Liver (tissue), 9 donors: ENCODE measurements around the gene LRRC26. TPM values are rescaled to one million over a fixed set of nuclear protein-coding genes. Genes with fewer than 3 reads are reported as not detected.

Experiments
- DNase-seq: peaks from one replicate; pipeline ENCODE4 v3.0.0-alpha.2; 2017; ENCODE audit warnings: low spot score
- H3K27ac ChIP-seq, 2 donors: one replicate each; pipeline ENCODE4 v1.7.0; 2013; ENCODE audit warnings: inconsistent platforms in 2 of 2, low read length in 2 of 2, control low read depth in 1 of 2, low read depth in 1 of 2, mild to moderate bottlenecking in 1 of 2
- H3K27me3 ChIP-seq, 4 donors: one replicate each; pipeline versions ENCODE4 v1.6.1 to v1.7.0; 2013; ENCODE audit warnings: low read length in 3 of 4, inconsistent platforms in 1 of 4, mild to moderate bottlenecking in 1 of 4, moderate library complexity in 1 of 4; ENCODE audit not compliant: control insufficient read depth in 4 of 4, insufficient read depth in 4 of 4
- H3K36me3 ChIP-seq, 4 donors: one replicate each; pipeline versions ENCODE4 v1.6.1 to v1.7.0; 2013; ENCODE audit warnings: low read length in 3 of 4, mild to moderate bottlenecking in 3 of 4, low read depth in 1 of 4, moderate library complexity in 1 of 4; ENCODE audit not compliant: control insufficient read depth in 4 of 4, insufficient read depth in 3 of 4
- H3K4me1 ChIP-seq, 4 donors: one replicate each; pipeline versions ENCODE4 v1.6.1 to v1.7.0; 2013; ENCODE audit warnings: low read length in 3 of 4, mild to moderate bottlenecking in 3 of 4, moderate library complexity in 1 of 4; ENCODE audit not compliant: control insufficient read depth in 4 of 4, insufficient read depth in 4 of 4
- H3K4me3 ChIP-seq, 3 donors: one replicate each; pipeline versions ENCODE4 v1.6.1 to v1.7.0; 2013; ENCODE audit warnings: low read length in 3 of 3, control low read depth in 1 of 3, low read depth in 1 of 3, mild to moderate bottlenecking in 1 of 3
- H3K9ac ChIP-seq, 2 donors: one replicate each; pipeline ENCODE4 v1.7.0; 2013; ENCODE audit warnings: low read length in 2 of 2, mild to moderate bottlenecking in 2 of 2, moderate library complexity in 2 of 2, control low read depth in 1 of 2, low read depth in 1 of 2
- H3K9me3 ChIP-seq, 4 donors: one replicate each; pipeline versions ENCODE4 v1.6.1 to v1.7.0; 2013; ENCODE audit warnings: low read length in 3 of 4; ENCODE audit not compliant: control insufficient read depth in 4 of 4
- EGR1 ChIP-seq, 2 donors: IDR thresholded peaks; 2 replicates each; pipeline ENCODE4 v1.6.1; 2016 to 2018; ENCODE audit warnings: antibody characterized with exemption in 2 of 2, low read depth in 2 of 2
- FOXA2 ChIP-seq: IDR thresholded peaks from 2 replicates; pipeline ENCODE4 v1.6.1; 2016; ENCODE audit warnings: antibody characterized with exemption
- GABPA ChIP-seq, 2 donors: IDR thresholded peaks in 1 of 2; conservative IDR thresholded peaks in 1 of 2; 2 replicates each; pipeline ENCODE4 v1.6.1; 2016; ENCODE audit warnings: antibody characterized with exemption in 2 of 2, mild to moderate bottlenecking in 1 of 2, moderate library complexity in 1 of 2
- JUND ChIP-seq, 2 donors: IDR thresholded peaks; 2 replicates each; pipeline ENCODE4 v1.6.1; 2016; ENCODE audit warnings: antibody characterized with exemption in 2 of 2
- MAX ChIP-seq: IDR thresholded peaks from 2 replicates; pipeline ENCODE4 v1.6.1; 2016; ENCODE audit warnings: antibody characterized with exemption
- RAD21 ChIP-seq, 2 donors: IDR thresholded peaks; 2 replicates each; pipeline ENCODE4 v1.6.1; 2016; ENCODE audit warnings: antibody characterized with exemption in 2 of 2, mild to moderate bottlenecking in 2 of 2
- REST ChIP-seq: IDR thresholded peaks from 2 replicates; pipeline ENCODE4 v1.6.1; 2016; ENCODE audit warnings: antibody characterized with exemption, mild to moderate bottlenecking
- RXRA ChIP-seq, 2 donors: IDR thresholded peaks; 2 replicates each; pipeline ENCODE4 v1.6.1; 2017 to 2018; ENCODE audit warnings: antibody characterized with exemption in 2 of 2, mild to moderate bottlenecking in 1 of 2
- SP1 ChIP-seq: IDR thresholded peaks from 2 replicates; pipeline ENCODE4 v1.6.1; 2018; ENCODE audit warnings: antibody characterized with exemption, mild to moderate bottlenecking
- TAF1 ChIP-seq: conservative IDR thresholded peaks from 2 replicates; pipeline ENCODE4 v1.6.1; 2016; ENCODE audit warnings: antibody characterized with exemption, mild to moderate bottlenecking
- YY1 ChIP-seq: IDR thresholded peaks from 2 replicates; pipeline ENCODE4 v1.6.1; 2016; ENCODE audit warnings: antibody characterized with exemption, mild to moderate bottlenecking
- ZBTB33 ChIP-seq: IDR thresholded peaks from 2 replicates; pipeline ENCODE4 v1.6.1; 2016; ENCODE audit warnings: antibody characterized with exemption
- WGBS: extraction: QIAGEN DNeasy Blood & Tissue Kit; methylation state at CpG from one replicate; pipeline ENCODE4 v1.1.7; 2013; 5-methylcytosine and 5-hydroxymethylcytosine counted together
- polyA plus RNA-seq, 2 donors: library from polyadenylated mRNA; stranded (reverse) in 1 of 2; unstranded in 1 of 2; fragments of 200-250 nt in 1 of 2; fragments of >200 nt in 1 of 2; fragmentation: Nextera tagmentation in 1 of 2; extraction: Ambion mirVana in 1 of 2; gene quantifications; one replicate each; pipeline versions ENCODE4 v1.2.1 to v1.2.3, GENCODE V29; 2013 to 2015
- total RNA-seq, 2 donors: library from RNA; depleted of rRNA; stranded (reverse); fragments of >200 nt; gene quantifications; one replicate each; pipeline ENCODE4 v1.2.3, GENCODE V29; 2014
- TF ChIP-seq, protein P1 (sequence below): IDR thresholded peaks from 2 replicates; pipeline ENCODE4 v1.6.1; 2016; ENCODE audit warnings: antibody characterized with exemption
- donor health status: healthy.
- donor health status: healthy.
- donor health status: healthy.
- donor health status: healthy.
- donor health status: healthy.

LRRC26 gene
- total and polyA plus RNA-seq, 4 donors, result 0.09 to 0.17 TPM; not detected in 2

DNA sequence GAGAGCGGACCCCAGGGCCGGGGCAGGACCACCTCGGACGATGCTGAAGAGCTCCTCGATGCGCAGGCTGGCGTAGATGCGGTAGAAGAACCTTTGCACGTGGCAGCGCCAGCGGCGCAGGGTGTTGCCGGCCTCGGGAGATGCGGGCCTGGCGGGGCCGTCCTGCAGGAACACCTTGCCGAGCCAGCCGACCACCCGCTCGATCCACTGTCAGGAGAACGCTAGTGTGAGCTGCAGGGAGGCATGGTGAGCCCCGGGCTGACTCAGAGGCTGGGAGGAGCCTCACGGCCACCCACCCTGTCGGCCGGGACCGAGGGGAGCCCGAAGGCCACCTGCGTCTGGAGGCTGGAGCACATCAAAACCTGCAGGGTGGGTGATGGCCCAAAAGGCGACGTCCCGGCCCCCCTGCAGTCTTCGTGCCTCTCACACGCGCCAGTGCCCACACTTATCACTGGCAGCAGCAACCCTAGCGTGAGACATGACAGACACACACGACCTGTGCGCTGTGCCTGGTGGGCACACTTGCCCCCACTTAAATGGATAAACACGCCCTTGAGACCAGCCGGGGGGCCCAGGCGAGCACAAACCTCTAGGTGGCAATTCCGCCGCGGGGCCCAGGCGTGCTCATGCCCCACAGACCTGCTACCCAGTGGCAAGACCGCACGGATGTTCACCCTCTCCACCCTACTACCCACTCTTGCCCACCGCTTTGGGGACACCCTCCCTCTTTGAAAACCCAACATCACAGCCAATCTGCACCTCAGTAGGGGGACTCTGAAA is 15.2 kb upstream of the LRRC26 start:
- peaks cover 17 to 35% (median 32%) of the 10 kb centered on the region in 4 donors for H3K4me1 ChIP-seq
- no peaks in the 10 kb centered on the region for H3K27me3 ChIP-seq
- DNase-seq, result no peak
- no peak overlapping the region for H3K4me3 ChIP-seq
- H3K9me3 ChIP-seq, result no peaks in the 10 kb centered on the region
- WGBS, result 96% methylated on average over 48 of the region's 48 CpGs
- peaks cover 11 to 56% (median 23%) of the 10 kb centered on the region in 4 donors for H3K36me3 ChIP-seq
- H3K27ac ChIP-seq, result no peak overlapping the region
- TF ChIP-seq RXRA (IDR thresholded peaks at IDR 0.05), result no peak
- no peak for TF ChIP-seq SP1
- no peak for TF ChIP-seq FOXA2
- TF ChIP-seq REST, result no peak
- TF ChIP-seq EGR1 (IDR thresholded peaks at IDR 0.05; ENCODE audit: low read depth in 2 of 2), result no peak
- no peak overlapping the region for H3K9ac ChIP-seq

- H3K36me3 ChIP-seq, result peaks cover 15 to 63% (median 23%) of the 10 kb centered on the region in 4 donors
- no peak overlapping the region for H3K27ac ChIP-seq
- H3K4me3 ChIP-seq, result no peak overlapping the region
- H3K9me3 ChIP-seq, result no peaks in the 10 kb centered on the region
- peaks cover 12 to 25% (median 22%) of the 10 kb centered on the region in 4 donors for H3K4me1 ChIP-seq
- no peak for DNase-seq
- TF ChIP-seq GABPA (IDR thresholded peaks at IDR 0.05 in 1 of 2, conservative IDR thresholded peaks at IDR 0.05 in 1 of 2) (no peak), ZBTB33 (no peak), EGR1 (IDR thresholded peaks at IDR 0.05; ENCODE audit: low read depth in 2 of 2) (no peak), MAX (no peak)
- H3K27me3 ChIP-seq, result no peaks in the 10 kb centered on the region
- 95% methylated on average over 27 of the region's 27 CpGs for WGBS
- H3K9ac ChIP-seq, result no peak overlapping the region
Measured at GRCh38 chr9:137183980-137184595, 14.2 kb upstream of the LRRC26 start.

DNA sequence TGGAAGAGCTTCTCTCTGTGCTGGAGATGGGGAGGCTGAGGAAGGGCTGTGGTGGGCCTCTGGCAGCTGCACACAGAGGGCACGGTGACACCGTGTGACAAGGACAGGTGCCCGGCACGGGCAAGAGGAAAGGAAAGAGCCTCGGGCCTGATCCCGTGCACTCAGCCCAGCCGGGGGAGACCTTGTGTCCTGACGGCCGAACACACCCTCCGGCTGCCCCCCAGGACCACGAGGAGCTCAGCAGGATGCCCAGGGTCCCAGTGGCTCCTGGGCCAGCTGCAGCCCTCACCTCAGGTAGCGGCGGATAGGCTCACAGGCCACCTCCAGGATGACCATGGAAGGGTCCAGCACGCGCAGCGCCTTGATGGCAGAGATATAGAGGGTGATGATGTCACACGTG is 13.0 kb upstream of the LRRC26 start:
- H3K27me3 ChIP-seq, result no peaks in the 10 kb centered on the region
- H3K4me3 ChIP-seq, result no peak overlapping the region
- DNase-seq, result no peak
- WGBS, result 96% methylated on average over 17 of the region's 17 CpGs
- no peak overlapping the region for H3K27ac ChIP-seq
- peaks cover 12 to 20% (median 19%) of the 10 kb centered on the region in 4 donors for H3K4me1 ChIP-seq
- peaks cover 15 to 68% (median 26%) of the 10 kb centered on the region in 4 donors for H3K36me3 ChIP-seq
- H3K9me3 ChIP-seq, result no peaks in the 10 kb centered on the region
- no peak overlapping the region for H3K9ac ChIP-seq
- no peak for TF ChIP-seq RXRA (IDR thresholded peaks at IDR 0.05)
- no peak for TF ChIP-seq FOXA2
- TF ChIP-seq, protein P1, sequence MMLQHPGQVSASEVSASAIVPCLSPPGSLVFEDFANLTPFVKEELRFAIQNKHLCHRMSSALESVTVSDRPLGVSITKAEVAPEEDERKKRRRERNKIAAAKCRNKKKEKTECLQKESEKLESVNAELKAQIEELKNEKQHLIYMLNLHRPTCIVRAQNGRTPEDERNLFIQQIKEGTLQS, result no peak
- no peak for TF ChIP-seq YY1
- TF ChIP-seq RAD21 (IDR thresholded peaks at IDR 0.05), result no peak
- TF ChIP-seq JUND (IDR thresholded peaks at IDR 0.05), result no peak
- TF ChIP-seq TAF1, result no peak
- TF ChIP-seq ZBTB33, result no peak
- TF ChIP-seq GABPA (IDR thresholded peaks at IDR 0.05 in 1 of 2, conservative IDR thresholded peaks at IDR 0.05 in 1 of 2), result no peak
